Epithelial cell of esophagus (primary cell): ENCODE results near the gene ADGRL3.

Experiments used
- DNase-seq: peaks from one replicate; pipeline ENCODE4 v3.0.0; 2010; ENCODE audit warnings: low read depth
- H3K4me3 ChIP-seq: 2 replicates; pipeline ENCODE4 v1.5.1; 2011; ENCODE audit warnings: mild to moderate bottlenecking, low read length, control low read depth
- TF ChIP-seq, protein P1 (sequence below): IDR thresholded peaks from 2 replicates; pipeline ENCODE4 v1.5.1; 2011; ENCODE audit warnings: low read depth, mild to moderate bottlenecking, low read length, control low read depth, inconsistent platforms; ENCODE audit not compliant: insufficient read depth; ENCODE audit errors: missing control alignments

ADGRL3 gene

GRCh38 chr4:62018537-62018936 is 818.4 kb downstream of the ADGRL3 start:
- no peak overlapping the region for H3K4me3 ChIP-seq
- DNase-seq = no peak
- TF ChIP-seq, protein P1, sequence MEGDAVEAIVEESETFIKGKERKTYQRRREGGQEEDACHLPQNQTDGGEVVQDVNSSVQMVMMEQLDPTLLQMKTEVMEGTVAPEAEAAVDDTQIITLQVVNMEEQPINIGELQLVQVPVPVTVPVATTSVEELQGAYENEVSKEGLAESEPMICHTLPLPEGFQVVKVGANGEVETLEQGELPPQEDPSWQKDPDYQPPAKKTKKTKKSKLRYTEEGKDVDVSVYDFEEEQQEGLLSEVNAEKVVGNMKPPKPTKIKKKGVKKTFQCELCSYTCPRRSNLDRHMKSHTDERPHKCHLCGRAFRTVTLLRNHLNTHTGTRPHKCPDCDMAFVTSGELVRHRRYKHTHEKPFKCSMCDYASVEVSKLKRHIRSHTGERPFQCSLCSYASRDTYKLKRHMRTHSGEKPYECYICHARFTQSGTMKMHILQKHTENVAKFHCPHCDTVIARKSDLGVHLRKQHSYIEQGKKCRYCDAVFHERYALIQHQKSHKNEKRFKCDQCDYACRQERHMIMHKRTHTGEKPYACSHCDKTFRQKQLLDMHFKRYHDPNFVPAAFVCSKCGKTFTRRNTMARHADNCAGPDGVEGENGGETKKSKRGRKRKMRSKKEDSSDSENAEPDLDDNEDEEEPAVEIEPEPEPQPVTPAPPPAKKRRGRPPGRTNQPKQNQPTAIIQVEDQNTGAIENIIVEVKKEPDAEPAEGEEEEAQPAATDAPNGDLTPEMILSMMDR = no peak

GRCh38 chr4:62023633-62024032 is 823.5 kb downstream of the ADGRL3 start:
- H3K4me3 ChIP-seq = no peak overlapping the region
- DNase-seq = peak; percentile 41
- TF ChIP-seq, protein P1 = no peak

DNA sequence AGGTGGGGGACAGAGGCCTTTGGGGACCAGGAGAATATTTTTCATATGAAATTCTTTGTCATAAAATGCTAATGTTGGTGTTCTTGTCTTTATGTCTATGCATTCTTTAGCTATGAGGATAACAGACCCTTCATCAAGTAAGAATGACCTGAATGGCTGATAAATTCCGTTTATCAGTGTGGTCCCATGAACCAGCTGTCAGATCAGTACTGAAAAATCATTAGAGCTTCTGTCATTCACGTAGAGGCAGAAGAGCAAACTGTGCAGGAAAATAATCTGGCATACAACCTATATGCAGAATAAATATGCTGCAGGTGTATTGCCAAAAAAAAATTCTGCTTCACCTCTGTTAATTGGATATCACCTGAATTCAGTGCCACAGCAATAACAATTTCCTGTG is 828.6 kb downstream of the ADGRL3 start:
- TF ChIP-seq, protein P1 = no peak
- no peak for DNase-seq
- no peak overlapping the region for H3K4me3 ChIP-seq

- H3K4me3 ChIP-seq = no peak overlapping the region
- no peak for DNase-seq
- TF ChIP-seq, protein P1 = no peak
Observed at GRCh38 chr4:62030958-62031357, 830.8 kb downstream of the ADGRL3 start.

- no peak overlapping the region for H3K4me3 ChIP-seq
- TF ChIP-seq, protein P1 = no peak
- no peak for DNase-seq
Observed at GRCh38 chr4:62037571-62037970, 837.4 kb downstream of the ADGRL3 start.

DNA sequence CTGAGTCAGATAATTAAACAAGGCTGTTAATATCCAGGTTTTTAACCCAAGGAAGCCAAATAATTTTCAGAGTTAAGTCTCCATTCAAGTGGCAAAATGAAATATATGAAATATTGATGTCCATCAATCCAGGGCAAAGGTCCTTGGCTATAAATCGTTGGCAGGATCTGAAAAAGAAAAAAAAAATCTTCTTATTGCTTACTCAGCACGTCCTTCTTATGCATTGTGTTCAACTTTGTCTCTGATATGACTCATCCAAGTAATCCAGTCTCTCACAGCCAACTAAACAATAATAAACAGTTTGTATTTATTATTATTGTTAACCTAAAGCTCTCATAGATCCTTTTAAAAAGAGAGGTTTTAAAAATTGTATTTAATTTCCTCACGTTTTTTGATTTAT is 851.2 kb downstream of the ADGRL3 start:
- no peak overlapping the region for H3K4me3 ChIP-seq
- peak; percentile 15 for DNase-seq
- TF ChIP-seq, protein P1 = no peak

GRCh38 chr4:62053974-62054373 is 853.8 kb downstream of the ADGRL3 start:
- no peak overlapping the region for H3K4me3 ChIP-seq
- no peak for DNase-seq

More at GRCh38 chr4:62053974-62054373, 853.8 kb downstream of the ADGRL3 start:
- TF ChIP-seq, protein P1 = no peak
